DMS114 treated with DMSO at 0.1 percent for 48 hours (cell line): ENCODE data around the gene MAL.
A peak's percentile ranks its signal among the peaks of the same experiment; 100 is the strongest.

Experiments
- DNase-seq: peaks from one replicate; lab custom pipeline; 2025; ENCODE audit not compliant: unreplicated experiment; lab: John Stamatoyannopoulos, UW

MAL gene

GRCh38 chr2:95025406-95026319, at the start of gene MAL:
MAL (plus strand) TSS chr2:95025708; CDS start chr2:95025793, 85 bp downstream.
- peak; percentile 47 for DNase-seq

GRCh38 chr2:94977826-94978225, 47.7 kb upstream of the MAL start:
- no peak for DNase-seq

- DNase-seq = no peak
These were observed 46.6 kb upstream of the MAL start for GRCh38 chr2:94978917-94979316.

- no peak for DNase-seq
These were observed 45.8 kb upstream of the MAL start for GRCh38 chr2:94979406-94980375.

GRCh38 chr2:94980406-94980805, 45.1 kb upstream of the MAL start:
- DNase-seq = no peak

GRCh38 chr2:94982156-94982555, 43.4 kb upstream of the MAL start:
- DNase-seq = no peak

GRCh38 chr2:94982675-94983074, 42.8 kb upstream of the MAL start:
- no peak for DNase-seq

- DNase-seq = no peak
These were observed 40.4 kb upstream of the MAL start for GRCh38 chr2:94984964-94985575.

GRCh38 chr2:94985636-94986035, 39.9 kb upstream of the MAL start:
- no peak for DNase-seq

- peak; percentile 48 for DNase-seq
These were observed 39.0 kb upstream of the MAL start for GRCh38 chr2:94986392-94986963.

GRCh38 chr2:94987074-94988020, 38.2 kb upstream of the MAL start:
- no peak for DNase-seq

GRCh38 chr2:94990956-94991355, 34.6 kb upstream of the MAL start:
- DNase-seq = no peak

GRCh38 chr2:94992360-94992759, 33.1 kb upstream of the MAL start:
- no peak for DNase-seq

GRCh38 chr2:94993176-94994062, 32.1 kb upstream of the MAL start:
- no peak for DNase-seq

GRCh38 chr2:94994063-94994913, 31.2 kb upstream of the MAL start:
- no peak for DNase-seq

- DNase-seq = no peak
These were observed 30.5 kb upstream of the MAL start for GRCh38 chr2:94994914-94995552.

GRCh38 chr2:94995553-94996304, 29.8 kb upstream of the MAL start:
- DNase-seq = no peak
